Subcutaneous abdominal adipose tissue (tissue), 5 donors: Measurements from ENCODE around the gene CHMP1B.

ENCODE experiments used
- H3K27ac ChIP-seq: one replicate; pipeline ENCODE4 v1.7.0; 2013; ENCODE audit warnings: low read depth, mild to moderate bottlenecking, inconsistent platforms, low read length, moderate library complexity
- H3K27me3 ChIP-seq, 5 donors: one replicate each; pipeline ENCODE4 v1.7.0; 2013; ENCODE audit warnings: low read length in 5 of 5, inconsistent platforms in 1 of 5; ENCODE audit not compliant: control insufficient read depth in 5 of 5, insufficient read depth in 4 of 5
- H3K36me3 ChIP-seq, 5 donors: one replicate each; pipeline ENCODE4 v1.7.0; 2013; ENCODE audit warnings: low read length in 5 of 5; ENCODE audit not compliant: control insufficient read depth in 5 of 5, insufficient read depth in 5 of 5
- H3K4me1 ChIP-seq, 5 donors: one replicate each; pipeline ENCODE4 v1.7.0; 2013; ENCODE audit warnings: low read length in 5 of 5, mild to moderate bottlenecking in 3 of 5, moderate library complexity in 1 of 5; ENCODE audit not compliant: control insufficient read depth in 5 of 5, insufficient read depth in 5 of 5
- H3K4me3 ChIP-seq, 5 donors: one replicate each; pipeline ENCODE4 v1.7.0; 2013; ENCODE audit warnings: low read length in 5 of 5, low read depth in 1 of 5
- H3K9ac ChIP-seq, 5 donors: one replicate each; pipeline ENCODE4 v1.7.0; 2013; ENCODE audit warnings: low read length in 5 of 5, mild to moderate bottlenecking in 4 of 5, moderate library complexity in 3 of 5
- H3K9me3 ChIP-seq, 5 donors: one replicate each; pipeline ENCODE4 v1.7.0; 2013; ENCODE audit warnings: low read length in 5 of 5; ENCODE audit not compliant: control insufficient read depth in 5 of 5
- donor health status: healthy.
- donor health status: healthy.
- donor health status: healthy.
- donor health status: healthy.
- donor health status: healthy.

The CHMP1B gene, protein sequence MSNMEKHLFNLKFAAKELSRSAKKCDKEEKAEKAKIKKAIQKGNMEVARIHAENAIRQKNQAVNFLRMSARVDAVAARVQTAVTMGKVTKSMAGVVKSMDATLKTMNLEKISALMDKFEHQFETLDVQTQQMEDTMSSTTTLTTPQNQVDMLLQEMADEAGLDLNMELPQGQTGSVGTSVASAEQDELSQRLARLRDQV

DNA sequence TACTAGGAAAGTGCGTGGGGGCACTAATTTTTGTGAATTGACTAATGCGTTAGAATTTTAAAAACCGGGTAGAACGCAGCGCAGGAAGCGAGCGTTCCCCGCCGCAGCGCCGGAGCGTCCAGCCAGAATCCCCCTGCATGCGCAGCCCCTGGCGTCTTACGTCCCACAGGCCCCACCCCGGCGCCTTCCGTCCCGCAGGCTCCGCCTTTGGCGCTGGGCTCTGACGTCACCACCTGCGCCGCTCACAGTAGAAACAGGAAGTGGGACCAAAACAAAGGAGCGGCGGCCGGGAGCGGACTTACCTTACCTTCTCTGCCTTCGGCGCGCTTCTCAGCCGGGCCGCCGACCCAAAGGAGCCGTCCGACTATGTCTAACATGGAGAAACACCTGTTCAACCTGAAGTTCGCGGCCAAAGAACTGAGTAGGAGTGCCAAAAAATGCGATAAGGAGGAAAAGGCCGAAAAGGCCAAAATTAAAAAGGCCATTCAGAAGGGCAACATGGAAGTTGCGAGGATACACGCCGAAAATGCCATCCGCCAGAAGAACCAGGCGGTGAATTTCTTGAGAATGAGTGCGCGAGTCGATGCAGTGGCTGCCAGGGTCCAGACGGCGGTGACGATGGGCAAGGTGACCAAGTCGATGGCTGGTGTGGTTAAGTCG lies at the start of gene CHMP1B:
TSS of gene CHMP1B (plus strand) at position 268 of the 660 bp plus-strand sequence. CDS start at position 367, 99 bp downstream.
- Histone ChIP-seq H3K27me3 (no peaks in the 10 kb centered on the region), H3K36me3 (peaks cover 0 to 3% (median 0%) of the 10 kb centered on the region in 5 donors), H3K4me1 (peaks cover 7 to 38% (median 35%) of the 10 kb centered on the region in 5 donors), H3K9ac (peak within 1 kb of the TSS; percentile 90 to 100 (median 97)), H3K27ac (peak within 1 kb of the TSS; percentile 99), H3K9me3 (no peaks in the 10 kb centered on the region), H3K4me3 (peak within 1 kb of the TSS; percentile 88 to 100 (median 95))

DNA sequence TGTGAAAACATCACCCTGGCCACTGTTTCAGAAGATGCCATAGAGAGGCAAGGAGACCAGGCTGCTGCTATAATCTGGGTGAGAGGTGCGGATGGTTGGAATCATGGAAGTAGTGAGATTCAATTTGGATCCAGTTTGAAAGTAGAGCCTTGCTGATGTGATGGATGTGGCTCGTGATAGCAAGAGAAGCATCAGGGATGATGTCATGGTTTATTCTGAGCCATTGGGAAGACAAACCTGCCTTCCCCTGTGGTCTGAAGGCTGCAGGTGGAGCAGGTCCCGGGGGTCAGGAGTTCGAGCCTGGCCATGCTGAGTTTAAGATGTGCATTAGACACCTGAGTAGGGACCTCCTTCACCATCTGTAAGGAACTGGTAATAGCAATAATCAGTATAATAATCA lies 49.6 kb upstream of the CHMP1B start:
- no peaks in the 10 kb centered on the region for H3K36me3 ChIP-seq
- no peak overlapping the region for H3K27ac ChIP-seq
- no peaks in the 10 kb centered on the region for H3K9me3 ChIP-seq

DNA sequence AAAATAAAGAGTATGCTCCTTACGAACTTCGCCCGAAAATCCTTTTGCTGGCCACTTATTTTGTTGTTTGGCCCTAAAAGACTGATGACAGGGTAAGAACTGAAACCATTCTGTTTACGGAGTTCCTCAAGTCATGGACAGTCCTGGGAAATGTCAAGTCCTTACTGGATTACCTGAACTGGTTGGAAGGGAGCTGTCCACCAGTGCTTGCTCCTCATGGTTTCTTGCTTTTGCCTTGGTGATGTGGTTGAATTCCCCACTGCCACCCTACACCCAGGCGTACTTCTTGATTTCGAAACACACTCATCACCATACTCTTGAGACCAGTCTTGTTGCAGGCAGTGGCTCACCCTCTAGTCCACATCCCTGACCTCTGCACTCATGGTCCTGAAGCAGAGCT lies 49.1 kb upstream of the CHMP1B start:
- Histone ChIP-seq H3K4me3 (no peak overlapping the region), H3K9me3 (no peaks in the 10 kb centered on the region), H3K4me1 (no peaks in the 10 kb centered on the region), H3K36me3 (no peaks in the 10 kb centered on the region), H3K27me3 (no peaks in the 10 kb centered on the region), H3K9ac (no peak overlapping the region), H3K27ac (no peak overlapping the region)

More for the DNA sequence above, 49.6 kb upstream of the CHMP1B start:
- Histone ChIP-seq H3K9ac (no peak overlapping the region), H3K4me1 (no peaks in the 10 kb centered on the region), H3K27me3 (no peaks in the 10 kb centered on the region), H3K4me3 (no peak overlapping the region)

DNA sequence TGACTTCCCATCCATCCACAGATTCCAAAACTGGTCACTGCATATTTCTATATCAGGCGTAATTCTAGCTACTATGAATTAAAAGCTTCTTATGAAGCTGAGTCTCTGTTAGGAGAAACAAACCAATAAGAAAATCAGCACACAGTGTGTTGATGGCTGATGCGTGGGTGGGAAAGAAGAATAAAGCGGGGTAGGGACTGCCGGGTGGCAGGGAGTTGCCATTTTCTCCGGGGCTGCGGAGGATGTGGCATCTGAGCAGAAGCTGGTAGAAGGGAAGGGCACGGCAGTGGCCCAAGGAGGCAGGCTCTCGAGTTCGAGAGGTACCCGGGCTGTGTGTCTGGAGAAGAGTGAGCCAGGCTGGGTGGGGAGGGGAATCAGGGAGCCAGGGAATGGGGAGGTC lies 48.6 kb upstream of the CHMP1B start:
- Histone ChIP-seq H3K9me3 (no peaks in the 10 kb centered on the region), H3K4me1 (no peaks in the 10 kb centered on the region), H3K27me3 (no peaks in the 10 kb centered on the region), H3K27ac (no peak overlapping the region), H3K36me3 (no peaks in the 10 kb centered on the region), H3K9ac (no peak overlapping the region), H3K4me3 (no peak overlapping the region)

DNA sequence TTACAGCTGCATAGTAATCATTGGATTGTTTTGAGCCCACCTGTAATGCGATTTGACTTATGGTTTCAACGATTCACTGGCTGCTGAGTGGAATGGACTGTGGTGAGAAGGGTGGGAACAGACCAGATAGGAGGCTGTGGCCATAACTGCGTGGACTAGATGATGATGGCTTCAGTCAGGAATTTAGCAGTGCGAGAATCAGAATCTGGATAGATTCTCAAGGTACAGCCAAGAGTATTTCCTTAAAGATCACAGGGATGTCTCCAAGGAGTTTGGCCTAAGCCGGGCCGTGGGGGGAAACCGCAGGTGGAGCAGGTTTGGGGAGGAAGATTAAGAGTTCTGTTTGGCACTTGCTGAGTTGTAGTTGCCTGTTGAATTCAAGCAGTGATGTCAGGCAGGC lies 44.0 kb upstream of the CHMP1B start:
- H3K36me3 ChIP-seq, result no peaks in the 10 kb centered on the region
- H3K9me3 ChIP-seq, result no peaks in the 10 kb centered on the region
- H3K27me3 ChIP-seq, result no peaks in the 10 kb centered on the region
- H3K9ac ChIP-seq, result no peak overlapping the region
- no peaks in the 10 kb centered on the region for H3K4me1 ChIP-seq
- no peak overlapping the region for H3K27ac ChIP-seq
- no peak overlapping the region for H3K4me3 ChIP-seq

DNA sequence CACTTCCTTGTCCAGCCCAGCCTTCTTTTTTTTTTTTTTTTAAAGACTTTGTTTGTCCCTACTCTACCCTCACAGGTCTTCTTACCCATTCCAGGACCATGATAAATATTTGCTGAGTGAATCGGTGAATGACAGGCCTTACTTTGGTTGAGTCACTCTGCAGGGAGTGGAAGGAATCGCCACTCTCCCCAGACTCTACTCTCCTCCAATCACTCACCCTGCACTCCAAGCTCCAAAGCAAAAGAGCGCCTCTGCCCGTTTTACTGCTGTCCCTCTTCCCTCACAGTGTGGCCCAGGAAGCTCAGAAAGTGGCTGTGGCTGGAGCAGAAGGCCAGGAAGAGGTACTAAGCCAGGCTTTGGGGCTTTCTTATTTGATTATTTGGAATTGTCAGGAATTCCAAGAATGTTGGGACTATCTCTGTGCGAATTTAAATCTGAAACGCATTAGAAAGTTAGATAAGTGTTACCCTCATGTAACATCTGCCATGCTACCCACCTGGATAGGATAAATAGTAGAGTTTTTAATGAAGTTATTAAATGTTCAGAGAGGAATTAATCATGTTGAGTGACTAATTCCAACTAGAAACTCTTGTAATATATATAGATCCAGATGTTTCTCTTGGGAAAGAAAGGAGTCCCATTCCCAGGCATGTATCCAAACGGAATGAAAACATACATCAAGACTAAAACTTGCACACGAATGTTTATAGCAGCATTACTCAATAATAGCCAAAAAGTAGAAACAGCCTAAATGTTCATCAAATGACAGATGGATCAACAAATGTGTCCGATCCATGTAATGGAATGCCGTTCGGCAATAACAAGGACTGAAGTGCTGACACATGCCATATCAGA lies 43.0 kb upstream of the CHMP1B start:
- Histone ChIP-seq H3K9ac (no peak overlapping the region), H3K27me3 (no peaks in the 10 kb centered on the region), H3K36me3 (no peaks in the 10 kb centered on the region), H3K4me3 (no peak overlapping the region), H3K27ac (no peak overlapping the region), H3K4me1 (no peaks in the 10 kb centered on the region), H3K9me3 (no peaks in the 10 kb centered on the region)

DNA sequence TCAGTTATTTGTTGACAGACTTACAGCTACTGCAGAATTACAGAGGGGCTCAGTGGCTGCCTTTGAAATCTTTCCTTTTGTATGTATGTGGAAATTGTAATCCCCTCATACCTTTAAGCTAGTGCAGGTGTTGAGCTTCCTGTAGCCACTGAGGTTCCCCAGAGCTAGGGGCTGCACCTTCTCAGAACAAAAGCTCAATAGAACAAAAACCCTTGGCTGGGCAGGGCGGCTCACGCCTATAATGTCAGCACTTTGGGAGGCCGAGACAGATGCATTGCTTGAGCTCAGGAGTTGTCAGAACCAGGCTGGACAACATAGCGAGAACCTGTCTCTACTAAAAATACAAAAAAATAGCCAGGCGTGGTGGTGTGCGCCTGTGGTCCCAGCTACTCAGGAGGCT lies 41.3 kb upstream of the CHMP1B start:
- no peak overlapping the region for H3K27ac ChIP-seq
- no peaks in the 10 kb centered on the region for H3K27me3 ChIP-seq
- H3K4me3 ChIP-seq, result no peak overlapping the region
- H3K9me3 ChIP-seq, result no peaks in the 10 kb centered on the region
- no peak overlapping the region for H3K9ac ChIP-seq
- no peaks in the 10 kb centered on the region for H3K36me3 ChIP-seq
- no peaks in the 10 kb centered on the region for H3K4me1 ChIP-seq

DNA sequence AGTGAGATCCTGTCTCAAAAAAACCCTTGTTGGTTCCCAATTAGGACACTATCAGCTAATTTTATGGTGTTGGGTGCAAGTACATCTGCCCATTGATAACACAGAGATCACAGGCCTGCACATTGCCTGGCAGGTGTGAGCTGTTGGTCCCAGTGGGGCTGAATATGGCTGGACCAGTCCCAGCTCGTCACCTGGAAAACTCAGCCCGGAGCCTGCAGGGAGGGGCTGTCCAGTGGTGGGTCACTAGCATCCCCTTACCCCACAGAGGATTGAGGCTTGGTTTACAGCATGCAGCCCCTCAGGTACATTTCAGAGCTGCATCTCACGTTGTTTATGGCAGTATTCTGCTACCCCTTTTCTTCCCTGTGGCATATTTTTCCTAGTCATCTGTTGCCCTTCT lies 40.8 kb upstream of the CHMP1B start:
- Histone ChIP-seq H3K27ac (no peak overlapping the region), H3K4me3 (no peak overlapping the region), H3K36me3 (no peaks in the 10 kb centered on the region), H3K4me1 (no peaks in the 10 kb centered on the region), H3K27me3 (no peaks in the 10 kb centered on the region), H3K9ac (no peak overlapping the region), H3K9me3 (no peaks in the 10 kb centered on the region)

DNA sequence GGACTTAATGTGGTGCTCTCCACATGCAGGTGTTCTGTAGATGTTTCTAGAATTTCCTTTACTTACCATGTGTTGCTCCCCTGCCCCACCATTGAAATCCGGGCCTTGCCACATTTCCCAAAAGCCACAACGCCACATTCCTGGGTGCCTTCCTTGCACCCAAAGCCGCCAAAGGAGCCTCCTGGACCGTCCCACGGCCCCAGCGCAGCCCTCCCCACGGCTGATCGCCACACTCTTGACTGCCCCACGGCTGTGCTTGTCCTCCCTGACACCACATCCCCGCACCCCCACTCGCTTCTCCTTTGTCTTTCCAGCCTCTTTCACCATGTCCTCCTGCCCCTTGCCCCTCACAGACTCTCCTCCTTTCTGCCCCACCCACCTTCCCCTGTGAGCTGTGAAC lies 40.2 kb upstream of the CHMP1B start:
- no peaks in the 10 kb centered on the region for H3K9me3 ChIP-seq
- H3K27me3 ChIP-seq, result no peaks in the 10 kb centered on the region
- no peak overlapping the region for H3K27ac ChIP-seq
- H3K9ac ChIP-seq, result no peak overlapping the region
- H3K4me1 ChIP-seq, result no peaks in the 10 kb centered on the region
- no peaks in the 10 kb centered on the region for H3K36me3 ChIP-seq
- H3K4me3 ChIP-seq, result no peak overlapping the region

DNA sequence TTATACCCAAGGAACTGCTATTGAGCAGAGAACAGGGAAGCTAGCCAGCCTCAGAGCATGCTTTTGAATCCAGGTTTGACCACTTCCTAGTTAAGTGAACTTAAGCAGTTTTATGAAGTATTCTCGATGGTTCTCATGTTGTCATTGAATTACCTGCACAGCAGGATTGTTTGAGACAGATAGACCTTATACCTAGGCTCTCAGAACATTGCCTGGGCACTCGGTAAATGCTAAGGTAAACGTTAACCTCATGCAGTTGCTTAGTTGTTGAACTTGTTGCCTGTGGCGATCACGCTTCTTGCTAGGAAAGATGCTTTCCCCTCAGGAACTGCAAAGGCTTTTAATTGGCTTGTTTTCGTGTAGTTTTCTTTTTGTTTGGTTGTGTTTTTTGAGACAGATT lies 34.0 kb upstream of the CHMP1B start:
- Histone ChIP-seq H3K4me3 (no peak overlapping the region), H3K27me3 (no peaks in the 10 kb centered on the region), H3K4me1 (no peaks in the 10 kb centered on the region), H3K9ac (no peak overlapping the region), H3K27ac (no peak overlapping the region), H3K9me3 (peaks cover 0 to 3% (median 0%) of the 10 kb centered on the region in 5 donors), H3K36me3 (no peaks in the 10 kb centered on the region)
